HG02571 (cell line): Measurements from ENCODE around the gene P4HA2.

Source experiments
- ATAC-seq: cut with Tn5 transposase; IDR thresholded peaks from one replicate; pipeline ENCODE4 v1.9.1; 2021; ENCODE audit warnings: mild to moderate bottlenecking, moderate library complexity; ENCODE audit not compliant: unreplicated experiment

Gene P4HA2

DNA sequence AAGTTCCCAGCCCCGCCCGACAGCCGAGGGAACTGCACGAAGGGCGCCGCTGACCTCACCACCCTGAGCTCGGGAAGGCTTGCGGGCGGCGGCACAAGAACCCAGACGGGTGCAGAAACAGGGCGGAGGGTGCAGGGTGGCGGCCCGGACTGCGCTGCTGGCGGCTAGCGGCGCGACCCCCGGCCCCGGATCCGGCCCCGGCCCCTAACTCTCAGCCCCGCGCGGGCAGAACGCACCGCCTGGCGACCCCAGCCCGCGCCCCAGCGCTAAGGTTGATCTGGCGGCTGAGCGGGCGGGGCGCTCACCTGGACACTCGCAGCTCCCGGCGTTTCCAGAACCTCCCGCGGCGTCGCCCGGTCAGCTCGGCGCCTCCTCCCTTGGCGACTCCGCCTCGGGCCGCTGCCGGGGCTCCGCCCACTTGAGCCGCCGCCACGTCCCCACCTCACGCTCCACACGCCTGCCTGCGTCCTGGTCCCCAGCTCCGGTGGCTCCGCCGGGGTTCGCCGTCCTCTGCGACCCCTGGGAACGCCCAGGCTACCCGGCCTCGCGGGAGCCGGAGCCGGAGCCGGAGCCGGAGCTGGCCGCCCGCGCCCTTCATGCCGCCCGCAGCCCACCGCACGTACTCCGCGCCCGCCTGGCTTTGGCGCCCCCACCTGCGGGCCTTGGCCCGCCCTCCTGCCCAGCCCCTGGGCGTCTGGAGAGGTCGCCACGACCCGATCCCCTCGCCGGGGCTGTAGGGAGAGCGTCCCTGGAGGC, at the start of gene P4HA2:
P4HA2 (minus strand) TSS at position 369 of the 756 bp plus-strand sequence. CDS start 9,227 bp downstream, outside the sequence.
- peak; percentile 91 for ATAC-seq

DNA sequence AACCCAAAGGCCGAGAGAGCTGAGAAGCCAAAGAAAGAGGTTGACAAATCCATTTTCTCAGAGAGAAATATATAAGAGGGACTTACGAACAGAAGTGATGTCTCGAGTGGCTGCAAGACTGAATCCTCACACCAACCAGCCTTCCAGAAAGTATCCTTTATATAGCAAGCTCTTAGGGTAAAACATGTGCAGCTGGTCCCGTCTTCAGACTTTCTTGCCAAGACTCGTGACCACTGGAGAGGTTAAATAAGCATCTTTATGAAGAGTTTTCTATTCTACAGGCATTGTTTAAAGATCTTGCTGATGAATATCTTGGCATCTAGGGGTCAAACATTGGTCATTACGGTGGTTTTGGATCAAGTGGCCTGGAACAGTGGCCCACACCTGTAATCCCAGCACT, 49.6 kb upstream of the P4HA2 start:
- ATAC-seq: no peak

DNA sequence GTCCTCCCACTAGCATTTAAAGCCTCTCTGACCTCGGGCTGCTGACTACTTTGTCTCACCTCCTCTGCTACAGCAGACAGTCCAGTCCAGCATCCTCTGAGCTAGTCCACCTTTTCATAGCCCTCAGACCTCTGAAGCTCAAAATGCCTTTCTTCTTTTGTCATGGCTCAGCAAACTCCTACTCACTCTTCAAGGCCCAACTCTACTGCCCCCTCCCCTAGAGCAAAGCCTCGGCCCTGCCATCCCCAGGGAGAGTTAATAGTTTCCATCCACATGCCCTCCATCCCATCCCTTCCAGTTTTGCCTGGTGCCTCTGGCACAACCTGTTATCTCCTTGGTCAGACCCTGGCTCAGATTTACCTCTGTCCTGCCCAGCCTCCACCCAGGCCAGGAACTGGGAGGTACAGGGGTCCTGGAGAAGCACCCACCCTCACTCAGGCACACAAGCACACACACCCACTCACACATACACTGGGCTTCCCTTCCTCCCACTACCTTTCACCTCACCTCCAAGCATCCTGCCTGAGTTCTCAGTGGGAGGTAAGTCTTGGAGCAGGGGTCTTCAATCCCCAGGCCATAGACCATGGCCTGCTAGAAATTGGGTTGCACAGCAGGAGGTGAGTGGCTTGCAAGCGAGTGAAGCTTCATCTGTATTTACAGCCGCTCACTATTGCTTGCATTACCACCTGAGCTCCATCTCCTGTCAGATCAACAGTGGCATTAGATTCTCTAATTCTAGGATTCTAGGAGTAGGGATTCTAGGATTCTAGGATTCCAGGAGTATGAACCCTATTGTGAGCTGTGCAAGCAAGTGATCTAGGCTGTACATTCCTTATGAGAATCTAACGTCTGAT, 47.9 kb upstream of the P4HA2 start:
- ATAC-seq: no peak

DNA sequence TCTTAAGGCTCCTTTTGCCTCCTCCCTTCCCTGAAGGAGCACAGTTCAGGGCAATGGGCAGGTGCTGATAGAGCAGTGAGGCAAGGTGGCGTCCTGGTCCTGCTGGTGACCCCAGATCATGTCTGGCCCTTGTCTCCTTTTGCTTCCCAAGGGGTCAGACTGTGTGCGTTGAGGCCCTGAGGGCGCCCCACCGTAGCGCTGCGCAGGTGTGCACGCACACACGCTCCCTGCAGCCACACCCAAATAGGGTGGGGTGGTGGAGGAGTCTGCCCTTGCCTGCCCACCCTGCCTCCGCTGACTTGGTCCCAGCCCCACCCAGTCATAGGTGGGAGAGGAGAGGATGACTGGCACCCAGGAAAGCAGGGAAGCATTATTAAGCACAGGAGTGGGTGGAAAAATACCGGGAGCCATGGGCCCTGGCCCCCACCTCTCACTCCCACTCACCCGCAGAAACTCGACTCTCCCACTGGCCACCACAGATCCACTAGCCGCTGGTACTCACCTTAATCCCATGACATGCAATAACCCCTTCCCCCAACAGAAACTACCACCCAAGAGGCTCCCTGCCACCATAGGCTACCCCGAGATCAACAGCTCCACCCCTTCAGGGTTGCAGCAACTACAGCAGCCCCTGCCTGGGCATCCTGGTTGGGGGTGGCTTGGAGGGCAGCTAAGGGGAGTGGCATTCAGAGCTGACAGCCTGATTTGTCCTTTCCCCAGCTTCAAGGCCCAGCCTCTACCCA, 46.6 kb upstream of the P4HA2 start:
- ATAC-seq: no peak

DNA sequence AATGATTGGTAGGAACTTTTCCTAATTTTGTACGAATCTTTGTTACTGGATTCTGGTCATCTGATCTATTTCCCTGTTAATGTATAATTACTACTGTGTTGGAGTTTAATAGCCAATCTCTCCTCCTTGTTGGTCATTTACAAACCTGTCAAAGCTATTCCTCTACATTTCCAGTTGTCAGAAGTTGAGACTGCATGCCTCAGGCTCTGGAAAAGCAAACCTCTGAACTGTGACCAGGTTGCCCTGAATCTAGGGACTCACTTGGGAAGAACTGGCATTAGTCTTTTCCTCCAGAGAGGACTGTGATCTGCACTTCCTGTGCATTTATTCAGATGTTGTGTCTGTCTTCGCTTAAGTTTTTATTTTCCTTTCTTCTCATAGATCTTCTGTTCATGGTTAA, 46.0 kb upstream of the P4HA2 start:
- ATAC-seq: no peak

DNA sequence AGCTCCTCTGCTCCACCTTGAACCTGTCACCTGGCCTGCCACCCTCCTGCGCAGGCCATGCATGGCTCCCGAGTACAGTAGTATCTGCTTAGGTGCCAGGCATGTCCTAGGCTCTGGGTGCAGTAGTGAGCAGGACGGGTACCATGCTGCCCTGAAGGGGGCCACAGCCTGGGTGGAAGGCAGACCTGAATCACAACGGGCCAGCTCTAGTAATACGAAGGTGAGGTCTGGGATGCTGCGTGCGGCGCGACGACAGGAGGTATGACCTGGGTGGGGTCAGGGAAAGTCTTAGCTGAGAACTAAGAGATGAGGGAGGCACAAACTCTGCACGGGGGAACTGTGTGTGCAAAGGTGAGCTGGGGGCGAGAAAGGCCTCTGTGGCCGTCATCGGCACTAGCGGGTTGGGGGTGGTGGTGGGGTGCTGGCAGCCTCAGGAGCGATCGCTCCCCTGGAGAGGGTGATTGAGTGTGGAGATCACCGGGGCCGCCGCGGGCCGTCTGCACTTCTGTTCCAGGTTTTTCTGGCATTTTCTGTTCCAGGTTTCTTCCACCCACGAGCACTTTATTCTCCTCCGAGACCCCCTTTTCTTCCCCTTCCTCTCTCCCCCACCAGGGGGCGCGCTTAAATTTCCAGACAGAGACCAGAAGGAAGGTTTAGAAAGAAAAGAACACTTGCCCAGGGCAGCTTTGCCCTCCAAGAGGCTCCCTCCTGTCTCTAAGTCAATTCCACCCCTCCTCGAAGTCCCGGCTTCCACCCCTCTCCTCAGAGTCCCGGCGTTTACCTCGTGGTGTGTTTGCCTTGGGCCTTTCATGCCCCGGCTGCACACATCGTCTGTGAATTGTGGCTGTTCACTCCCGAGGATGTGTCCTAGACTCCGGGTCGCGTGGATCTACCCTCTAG, 44.9 kb upstream of the P4HA2 start:
- no peak for ATAC-seq

DNA sequence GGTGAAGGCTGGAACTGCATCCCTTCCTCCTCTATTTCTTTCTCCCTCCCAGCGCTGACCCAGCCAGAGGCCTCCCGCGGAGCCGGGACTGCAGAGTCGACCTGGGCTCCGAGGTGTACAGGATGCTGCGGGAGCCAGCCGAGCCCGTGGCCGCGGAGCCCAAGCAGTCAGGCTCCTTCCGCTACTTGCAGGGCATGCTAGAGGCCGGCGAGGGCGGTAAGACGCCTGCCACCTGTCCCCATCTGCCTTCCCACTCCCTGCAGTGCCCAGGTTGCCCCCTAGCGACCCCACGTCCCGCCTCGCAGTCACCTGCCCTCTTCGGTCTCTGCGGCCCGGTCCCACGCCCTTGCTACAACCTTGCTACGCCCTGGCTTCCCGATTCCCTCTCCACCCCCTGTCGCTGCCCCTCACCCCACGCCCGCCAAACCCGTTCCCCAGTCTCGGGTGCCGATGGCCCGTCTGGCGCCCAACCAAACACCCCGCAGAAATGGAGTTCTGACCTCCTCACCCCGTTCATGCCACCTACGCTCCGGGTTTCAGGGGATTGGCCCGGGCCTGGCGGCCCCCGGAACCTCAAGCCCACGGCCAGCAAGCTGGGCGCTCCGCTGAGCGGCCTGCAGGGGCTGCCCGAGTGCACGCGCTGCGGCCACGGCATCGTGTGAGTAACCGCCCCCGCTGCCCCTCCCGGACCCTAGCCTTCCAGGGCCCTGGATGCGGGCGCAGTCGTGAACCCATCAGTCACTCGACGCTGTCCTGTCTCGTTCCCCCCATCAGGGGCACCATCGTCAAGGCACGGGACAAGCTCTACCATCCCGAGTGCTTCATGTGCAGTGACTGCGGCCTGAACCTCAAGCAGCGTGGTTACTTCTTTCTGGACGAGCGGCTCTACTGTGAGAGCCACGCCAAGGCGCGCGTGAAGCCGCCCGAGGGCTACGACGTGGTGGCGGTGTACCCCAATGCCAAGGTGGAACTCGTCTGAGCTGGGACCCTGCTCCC, 43.9 kb upstream of the P4HA2 start:
- ATAC-seq: no peak

DNA sequence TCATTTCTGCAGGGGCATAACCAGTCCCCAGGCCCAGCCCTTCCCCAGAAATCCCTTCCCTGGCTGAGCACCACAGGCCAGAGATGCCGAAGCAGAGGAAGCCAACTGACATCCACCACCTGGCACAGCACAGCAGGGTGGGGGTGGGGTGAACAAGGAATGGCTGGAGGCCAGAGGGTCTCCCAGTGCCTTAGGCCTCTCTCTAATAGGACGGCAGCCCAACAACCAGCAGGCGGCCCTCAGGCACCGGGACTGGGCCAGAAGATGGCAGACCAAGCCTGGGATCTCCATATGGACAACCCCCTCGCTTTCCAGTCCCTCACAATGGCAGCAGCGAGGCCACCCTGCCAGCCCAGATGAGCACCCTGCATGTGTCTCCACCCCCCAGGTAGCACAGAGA, 43.1 kb upstream of the P4HA2 start:
- no peak for ATAC-seq

DNA sequence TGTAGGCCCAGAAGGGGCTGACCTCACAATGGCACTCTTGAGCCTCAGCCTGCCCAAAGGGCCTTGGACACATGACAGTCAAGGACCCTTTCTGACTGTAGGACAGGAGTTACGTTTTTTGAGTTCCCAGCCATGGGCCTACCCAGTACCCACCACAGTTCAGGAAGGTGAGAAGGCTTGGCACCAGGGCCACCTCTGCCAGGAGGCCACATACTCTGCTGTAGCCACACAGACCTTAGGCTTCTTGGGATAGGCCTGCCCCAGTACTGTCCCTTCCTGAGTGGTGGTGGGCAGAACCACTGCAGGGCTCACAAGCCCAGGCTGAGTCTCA, 42.6 kb upstream of the P4HA2 start:
- ATAC-seq: no peak

DNA sequence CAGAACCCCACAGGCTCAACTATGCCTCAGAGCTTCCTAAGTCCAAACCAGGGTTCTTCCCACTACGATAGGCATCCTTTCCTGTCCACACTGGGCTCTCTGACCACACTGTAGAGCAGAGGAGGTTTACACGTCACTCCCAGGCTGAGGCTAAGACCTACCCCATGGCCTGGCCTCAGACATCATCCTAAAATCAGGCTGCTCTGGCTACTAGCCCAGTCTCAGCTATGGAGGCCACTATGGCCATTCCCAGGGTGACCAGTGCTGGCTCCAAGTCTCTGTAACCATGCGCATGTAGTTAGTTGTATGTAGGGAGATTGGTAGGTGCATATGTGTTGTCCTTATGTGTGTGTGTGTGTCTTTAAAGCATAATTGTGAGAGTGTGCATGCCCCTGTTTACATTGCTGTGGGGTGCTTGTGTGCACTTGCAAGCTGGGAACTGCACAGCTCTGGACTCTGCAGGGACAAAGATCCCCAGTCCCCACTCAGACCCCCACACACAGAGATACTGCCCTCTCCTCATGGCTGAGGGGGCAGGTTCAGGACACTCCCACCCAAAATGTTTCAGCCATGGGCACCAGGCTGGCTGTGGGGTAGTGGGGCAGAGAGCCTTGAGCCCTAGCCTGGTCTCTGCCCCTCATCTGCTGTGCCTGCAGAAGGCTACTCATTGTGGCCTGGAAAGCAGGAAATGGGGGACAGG, 42.1 kb upstream of the P4HA2 start:
- no peak for ATAC-seq

DNA sequence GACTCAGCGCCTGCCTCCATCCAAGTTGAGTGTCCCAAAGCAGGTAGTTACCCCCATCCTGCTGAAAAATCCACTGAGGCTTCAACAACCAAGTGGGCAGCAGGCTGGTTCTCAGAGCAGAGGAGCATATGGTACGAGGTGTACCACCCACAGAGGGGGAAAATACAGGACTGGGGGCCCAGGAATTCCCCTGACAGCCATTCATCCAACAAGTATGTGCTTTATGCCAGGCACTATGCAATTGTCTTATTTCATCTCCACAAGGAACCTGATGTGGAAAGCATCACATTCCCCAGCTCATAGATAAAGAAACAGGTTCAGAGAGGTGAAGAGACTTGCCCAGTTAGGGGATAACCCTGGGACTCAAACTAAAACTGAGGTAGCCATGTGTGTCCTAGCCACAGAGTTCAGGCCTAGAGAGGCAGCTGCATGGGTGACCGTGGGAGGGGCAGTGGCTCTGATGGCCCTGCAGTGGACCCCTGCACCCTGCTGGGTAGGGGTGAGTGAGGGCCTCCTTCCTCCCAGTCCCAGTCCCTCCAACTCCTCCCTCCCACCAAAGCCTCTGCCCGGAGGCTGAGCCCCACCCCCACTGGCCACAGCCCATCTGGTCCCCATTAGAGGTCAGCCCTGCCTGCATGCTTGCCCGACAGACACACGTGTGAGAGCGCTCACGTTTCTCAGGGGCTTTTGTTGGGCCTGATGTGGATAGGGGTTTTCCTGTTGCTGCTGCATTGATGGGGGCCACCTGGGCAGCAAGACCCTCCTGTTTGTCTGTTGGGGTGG, 41.3 kb upstream of the P4HA2 start:
- peak; percentile 69 for ATAC-seq

DNA sequence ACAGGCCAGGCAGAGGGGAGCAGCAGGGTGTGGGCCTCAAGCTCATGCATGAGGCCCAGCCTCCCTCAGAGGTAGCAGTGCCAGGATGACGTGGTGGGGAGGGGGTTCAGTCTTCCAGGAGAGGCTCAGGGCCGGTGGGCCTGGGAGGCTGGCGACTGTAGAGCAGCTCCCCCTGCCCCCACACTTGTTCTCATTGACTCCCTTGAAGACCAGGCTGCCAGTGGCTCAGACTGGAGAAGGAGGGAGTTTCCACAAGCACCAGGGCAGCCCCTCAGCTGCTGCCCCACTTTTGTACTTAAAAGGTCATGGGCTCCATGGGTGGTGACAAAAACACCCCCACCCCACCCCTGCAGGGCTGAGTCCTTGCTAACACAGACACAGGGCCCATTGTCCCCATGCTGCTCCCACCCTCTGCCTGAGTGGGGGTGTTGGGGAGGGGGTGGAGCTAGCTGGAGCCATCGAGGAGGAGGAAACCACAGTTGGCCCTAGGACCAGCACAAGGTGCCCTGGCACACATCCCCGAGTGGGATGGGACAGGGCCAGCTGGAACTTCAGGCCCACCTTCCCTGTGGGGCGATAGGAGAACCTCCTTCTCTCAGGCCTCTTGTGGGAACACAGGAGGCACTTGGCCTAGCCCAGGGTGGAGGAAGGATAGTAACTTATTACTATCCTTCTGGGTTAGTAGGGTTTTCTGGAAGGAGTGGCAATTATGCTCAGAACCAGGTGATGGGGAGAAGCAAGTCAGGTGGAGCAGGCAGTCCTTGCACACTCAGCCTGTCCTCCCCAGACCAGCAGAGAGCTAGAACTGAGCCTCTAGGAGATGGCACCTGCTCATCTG, 40.5 kb upstream of the P4HA2 start:
- ATAC-seq: peak; percentile 4

DNA sequence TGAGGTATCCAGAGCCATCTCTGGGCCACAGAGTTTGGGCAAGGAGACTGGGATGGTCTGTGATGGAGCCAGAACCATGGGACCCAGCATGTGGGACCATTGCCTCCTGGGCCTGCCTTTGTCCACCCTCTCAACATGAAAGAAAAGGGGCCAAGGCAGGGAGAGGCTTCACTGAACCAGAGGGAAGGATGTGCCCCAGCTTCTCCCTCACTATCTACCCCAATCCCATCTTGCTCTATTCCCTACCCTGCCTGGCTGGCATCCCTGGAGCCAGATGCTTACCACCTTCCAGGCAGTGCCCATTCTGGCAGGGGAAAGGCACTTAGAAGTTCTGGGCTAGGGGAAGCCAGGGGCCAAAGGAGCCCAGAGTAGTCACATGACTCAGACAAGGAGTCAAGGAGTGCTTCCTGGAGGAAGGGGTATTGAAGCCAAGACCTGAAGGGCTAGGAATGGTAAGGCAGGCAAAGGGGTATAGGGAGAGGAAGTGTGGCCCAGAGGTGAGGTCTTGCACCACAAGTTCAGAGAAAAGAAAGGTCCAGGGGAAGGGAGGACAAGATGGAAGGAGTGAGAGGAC, 39.6 kb upstream of the P4HA2 start:
- ATAC-seq: no peak

DNA sequence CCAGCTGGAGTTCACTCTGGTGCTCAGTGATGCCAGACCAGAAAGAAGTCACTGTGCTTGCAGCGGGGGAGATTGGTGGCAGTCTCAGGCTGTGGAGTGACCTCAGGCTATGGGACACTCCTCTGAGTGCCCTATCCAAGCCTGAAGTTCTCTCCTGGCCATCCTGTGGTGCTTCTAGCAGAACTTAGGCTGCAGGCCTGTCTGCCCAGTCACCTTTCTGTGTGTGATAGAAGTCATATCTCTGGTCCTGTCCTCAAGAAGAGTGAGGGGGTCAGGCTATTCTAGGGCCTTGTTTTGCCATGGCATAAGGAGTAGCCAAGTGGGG, 39.1 kb upstream of the P4HA2 start:
- ATAC-seq: no peak

DNA sequence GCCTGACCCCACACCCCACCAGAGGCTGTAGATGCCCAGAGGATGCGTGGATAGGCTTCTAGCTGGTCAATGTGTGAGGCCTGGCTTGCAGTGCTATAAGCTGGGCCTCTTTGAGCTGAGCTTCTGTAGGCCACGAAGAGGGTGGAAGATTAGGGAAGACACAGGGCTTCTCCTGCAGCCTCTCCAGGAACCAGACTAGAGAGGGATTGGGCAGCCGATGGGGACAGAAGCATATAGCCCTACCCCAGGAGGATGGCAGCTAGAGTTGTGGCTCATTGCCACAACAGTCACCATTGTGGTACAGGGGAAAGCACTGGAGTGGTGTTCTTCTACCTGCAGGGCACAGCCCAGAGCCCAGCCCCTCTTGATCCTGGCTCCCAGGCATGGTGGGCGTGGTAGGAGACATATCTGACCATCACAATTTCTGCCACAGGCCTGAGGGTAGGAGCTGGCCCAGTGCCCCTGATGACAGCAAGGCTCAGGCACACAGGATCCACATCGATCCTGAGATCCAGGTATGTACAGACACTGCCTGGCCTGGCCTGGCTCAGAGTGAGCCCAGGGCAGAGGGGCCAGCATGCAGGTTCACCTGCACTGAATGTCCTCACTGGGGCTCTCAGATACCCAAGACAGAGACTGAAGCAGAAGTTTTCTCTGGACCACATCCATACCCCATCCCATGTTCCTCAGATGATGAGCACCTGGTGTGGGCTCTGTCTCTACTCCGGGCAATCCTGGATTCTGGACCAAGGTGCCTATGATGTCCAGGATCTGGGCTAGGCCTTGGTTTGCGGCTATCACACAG, 38.6 kb upstream of the P4HA2 start:
- no peak for ATAC-seq
